Measurements from ENCODE around the gene IL27RA. TPM values are rescaled to one million over a fixed set of nuclear protein-coding genes. Genes with fewer than 3 reads are reported as not detected.

Gene IL27RA
- total RNA-seq, 1 donor from 2014 or later, result 34.6 TPM

DNA sequence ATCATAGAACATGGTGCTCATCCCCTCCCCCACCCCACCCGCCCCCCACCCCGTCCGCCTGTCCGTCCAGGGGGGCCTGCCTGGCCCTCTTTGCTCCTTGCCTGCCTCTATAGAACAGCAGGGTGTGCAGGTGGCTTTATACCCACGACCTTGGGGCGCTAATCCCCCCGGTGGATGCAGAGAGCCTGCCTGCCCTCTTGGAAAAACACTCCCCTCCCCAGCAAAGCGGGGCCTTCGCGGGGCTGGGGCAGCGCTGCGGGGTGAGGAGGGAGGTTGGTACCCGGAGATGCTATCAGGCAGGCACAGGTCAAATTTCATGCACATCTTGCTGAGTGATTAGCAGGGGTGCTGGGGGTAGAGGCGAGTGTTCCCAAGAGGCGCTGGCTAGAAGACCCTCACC, 47.4 kb upstream of the IL27RA start:
- ChIA-PET POLR2A (interaction anchor here (1.4 to 7.1 kb wide), 4 partner anchors 17 to 48 kb away, joined by 9 to 107 read pairs (median 34); partner anchors contain the start of genes DCAF15, IL27RA and RFX1), CTCF (interaction anchor here (1.6 kb wide), 1 partner anchor 48 kb away, joined by 4 read pairs; the partner anchor contains the start of gene IL27RA)
- ATAC-seq (ENCODE audit: low read depth) (no peak), DNase-seq (no peak)
- peaks cover 85% of the 10 kb centered on the region for H3K4me1 Mint-ChIP-seq
- TF ChIP-seq CTCF (IDR thresholded peaks at IDR 0.05), result no peak
- peak overlapping the region; percentile 97 for H3K27ac Mint-ChIP-seq
- no peaks in the 10 kb centered on the region for H3K9me3 Mint-ChIP-seq
- no peak overlapping the region for H3K4me3 Mint-ChIP-seq
- peaks cover 11% of the 10 kb centered on the region for H3K36me3 Mint-ChIP-seq (ENCODE audit: low read depth)
- intact Hi-C loops (cut with micrococcal nuclease), result no loop called here
- H3K27me3 Mint-ChIP-seq, result no peaks in the 10 kb centered on the region

GRCh38 chr19:13984875-13985741, 46.5 kb upstream of the IL27RA start:
- Mint-ChIP-seq H3K4me1 (peaks cover 85% of the 10 kb centered on the region), H3K27me3 (no peaks in the 10 kb centered on the region), H3K9me3 (no peaks in the 10 kb centered on the region), H3K36me3 (ENCODE audit: low read depth) (peaks cover 21% of the 10 kb centered on the region), H3K27ac (peak overlapping the region; percentile 97), H3K4me3 (peak overlapping the region; percentile 80)
- ATAC-seq (ENCODE audit: low read depth) (peak; percentile 33), DNase-seq (no peak)
- POLR2A ChIA-PET, result interaction anchor here (0.5 to 7.1 kb wide), 10 partner anchors 11 to 78 kb away, joined by 3 to 107 read pairs (median 8); partner anchors contain the start of genes DCAF15, IL27RA and RFX1
- CTCF ChIA-PET, result interaction anchor here (0.8 to 1.6 kb wide), 3 partner anchors 34 to 63 kb away, joined by 3 to 4 read pairs (median 4); partner anchors contain the start of gene IL27RA
- TF ChIP-seq CTCF (IDR thresholded peaks at IDR 0.05), result no peak
- intact Hi-C loops (cut with micrococcal nuclease), result no loop called here

- CTCF ChIA-PET, result interaction anchor here (0.8 to 1.6 kb wide), 3 partner anchors 33 to 63 kb away, joined by 3 to 4 read pairs (median 4); partner anchors contain the start of gene IL27RA
- DNase-seq, result no peak
- Mint-ChIP-seq H3K9me3 (no peaks in the 10 kb centered on the region), H3K36me3 (ENCODE audit: low read depth) (peaks cover 25% of the 10 kb centered on the region), H3K4me1 (peaks cover 82% of the 10 kb centered on the region), H3K4me3 (peak overlapping the region; percentile 80), H3K27ac (peak overlapping the region; percentile 97), H3K27me3 (no peaks in the 10 kb centered on the region)
- POLR2A ChIA-PET, result interaction anchor here (0.5 to 7.1 kb wide), 12 partner anchors 7 to 209 kb away, joined by 3 to 107 read pairs (median 5); partner anchors contain the start of genes DCAF15, IL27RA and RFX1
- no peak for TF ChIP-seq CTCF (IDR thresholded peaks at IDR 0.05)
- intact Hi-C loops (cut with micrococcal nuclease), result loop anchor here (1.0 kb wide), 4 partner anchors 20 to 46 kb away; partner anchors contain the start of genes DCAF15 and RFX1
- ATAC-seq (ENCODE audit: low read depth), result peak; percentile 12
Measured at GRCh38 chr19:13985771-13986347, 45.7 kb upstream of the IL27RA start.

- ATAC-seq (ENCODE audit: low read depth), result peak; percentile 83
- peak overlapping the region; percentile 97 for H3K27ac Mint-ChIP-seq
- H3K36me3 Mint-ChIP-seq (ENCODE audit: low read depth), result peaks cover 30% of the 10 kb centered on the region
- peaks cover 78% of the 10 kb centered on the region for H3K4me1 Mint-ChIP-seq
- ChIA-PET POLR2A (interaction anchor here (0.5 to 7.1 kb wide), 12 partner anchors 8 to 210 kb away, joined by 3 to 107 read pairs (median 5); partner anchors contain the start of genes DCAF15, IL27RA and RFX1), CTCF (no interaction called here)
- TF ChIP-seq CTCF (IDR thresholded peaks at IDR 0.05), result no peak
- H3K4me3 Mint-ChIP-seq, result peak overlapping the region; percentile 60
- DNase-seq, result peak; percentile 94
- intact Hi-C loops (cut with micrococcal nuclease), result loop anchor here (1.0 kb wide), 4 partner anchors 20 to 46 kb away; partner anchors contain the start of genes DCAF15 and RFX1
- no peaks in the 10 kb centered on the region for H3K27me3 Mint-ChIP-seq
- H3K9me3 Mint-ChIP-seq, result no peaks in the 10 kb centered on the region
Measured at GRCh38 chr19:13986348-13986904, 45.1 kb upstream of the IL27RA start.
